HG03060 (cell line): ENCODE results near the gene DISP3.

Experiments
- ATAC-seq: cut with Tn5 transposase; IDR thresholded peaks from one replicate; pipeline ENCODE4 v1.9.1; 2021; ENCODE audit warnings: low read depth, moderate number of reproducible peaks; ENCODE audit not compliant: unreplicated experiment

DISP3 gene, protein sequence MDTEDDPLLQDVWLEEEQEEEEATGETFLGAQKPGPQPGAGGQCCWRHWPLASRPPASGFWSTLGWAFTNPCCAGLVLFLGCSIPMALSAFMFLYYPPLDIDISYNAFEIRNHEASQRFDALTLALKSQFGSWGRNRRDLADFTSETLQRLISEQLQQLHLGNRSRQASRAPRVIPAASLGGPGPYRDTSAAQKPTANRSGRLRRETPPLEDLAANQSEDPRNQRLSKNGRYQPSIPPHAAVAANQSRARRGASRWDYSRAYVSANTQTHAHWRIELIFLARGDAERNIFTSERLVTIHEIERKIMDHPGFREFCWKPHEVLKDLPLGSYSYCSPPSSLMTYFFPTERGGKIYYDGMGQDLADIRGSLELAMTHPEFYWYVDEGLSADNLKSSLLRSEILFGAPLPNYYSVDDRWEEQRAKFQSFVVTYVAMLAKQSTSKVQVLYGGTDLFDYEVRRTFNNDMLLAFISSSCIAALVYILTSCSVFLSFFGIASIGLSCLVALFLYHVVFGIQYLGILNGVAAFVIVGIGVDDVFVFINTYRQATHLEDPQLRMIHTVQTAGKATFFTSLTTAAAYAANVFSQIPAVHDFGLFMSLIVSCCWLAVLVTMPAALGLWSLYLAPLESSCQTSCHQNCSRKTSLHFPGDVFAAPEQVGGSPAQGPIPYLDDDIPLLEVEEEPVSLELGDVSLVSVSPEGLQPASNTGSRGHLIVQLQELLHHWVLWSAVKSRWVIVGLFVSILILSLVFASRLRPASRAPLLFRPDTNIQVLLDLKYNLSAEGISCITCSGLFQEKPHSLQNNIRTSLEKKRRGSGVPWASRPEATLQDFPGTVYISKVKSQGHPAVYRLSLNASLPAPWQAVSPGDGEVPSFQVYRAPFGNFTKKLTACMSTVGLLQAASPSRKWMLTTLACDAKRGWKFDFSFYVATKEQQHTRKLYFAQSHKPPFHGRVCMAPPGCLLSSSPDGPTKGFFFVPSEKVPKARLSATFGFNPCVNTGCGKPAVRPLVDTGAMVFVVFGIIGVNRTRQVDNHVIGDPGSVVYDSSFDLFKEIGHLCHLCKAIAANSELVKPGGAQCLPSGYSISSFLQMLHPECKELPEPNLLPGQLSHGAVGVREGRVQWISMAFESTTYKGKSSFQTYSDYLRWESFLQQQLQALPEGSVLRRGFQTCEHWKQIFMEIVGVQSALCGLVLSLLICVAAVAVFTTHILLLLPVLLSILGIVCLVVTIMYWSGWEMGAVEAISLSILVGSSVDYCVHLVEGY (N-terminal part only)

DNA sequence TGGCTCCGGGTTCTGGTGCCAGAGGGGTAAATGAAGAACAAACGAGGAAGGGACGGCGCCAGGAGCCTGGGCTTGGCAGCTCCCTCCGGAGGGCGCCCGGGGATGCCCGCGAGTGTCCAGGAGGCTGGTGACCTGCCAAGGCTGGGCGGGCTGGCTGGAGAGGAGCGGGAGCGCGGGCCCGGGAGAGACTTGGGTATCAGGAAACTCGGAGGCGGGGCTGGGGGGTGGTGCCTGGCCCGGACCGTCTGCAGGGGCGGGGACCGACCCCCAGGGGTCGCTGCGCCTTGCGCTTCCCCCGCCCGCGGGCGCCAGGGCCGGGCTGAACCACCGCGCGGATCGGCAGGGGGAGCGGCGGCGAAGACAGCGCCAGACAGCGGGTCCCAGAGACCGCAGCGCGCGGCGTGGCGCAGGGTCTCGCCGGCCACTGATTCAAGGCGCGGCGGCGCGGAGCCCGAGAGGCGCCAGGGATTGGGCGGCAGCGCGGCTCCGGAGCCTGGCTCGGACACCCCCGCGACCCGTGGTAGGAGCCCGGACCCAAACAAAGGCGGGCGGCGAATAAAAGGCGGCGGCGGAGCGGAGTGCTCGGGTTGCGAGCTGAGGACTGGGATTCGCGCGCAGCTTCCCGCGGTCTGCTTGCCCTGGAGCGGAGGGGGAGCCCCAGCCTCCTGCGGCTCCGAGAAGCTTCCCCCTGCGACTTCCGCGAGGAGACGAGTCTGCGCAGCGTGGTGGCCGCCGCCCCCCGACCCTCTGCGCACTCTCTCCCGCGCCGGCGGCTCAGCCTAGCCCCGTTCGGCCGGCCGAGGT is at the start of gene DISP3:
DISP3 (plus strand) TSS at position 585 of the 804 bp plus-strand sequence. CDS start 21,838 bp downstream, outside the sequence.
- ATAC-seq: no peak

DNA sequence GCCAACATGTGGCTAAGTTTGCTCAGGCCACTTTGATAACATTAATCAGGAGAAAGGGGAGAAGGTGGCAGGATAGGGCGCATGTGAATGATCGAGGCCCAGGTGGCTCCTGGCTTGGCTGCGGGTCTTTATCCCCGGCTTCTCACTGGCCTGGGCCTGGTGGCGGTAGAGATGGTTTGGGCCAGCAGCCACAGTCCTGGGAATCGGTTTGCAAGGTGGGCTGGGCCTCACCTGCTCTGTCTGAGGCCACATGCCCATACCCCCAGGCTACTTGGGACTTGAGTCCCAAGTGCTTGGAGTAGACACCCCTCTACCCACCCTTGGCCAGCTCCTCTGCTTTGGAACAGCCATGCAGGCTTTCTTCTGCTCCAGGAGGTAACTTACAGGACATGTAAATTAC is 49.7 kb upstream of the DISP3 start:
- ATAC-seq: no peak

DNA sequence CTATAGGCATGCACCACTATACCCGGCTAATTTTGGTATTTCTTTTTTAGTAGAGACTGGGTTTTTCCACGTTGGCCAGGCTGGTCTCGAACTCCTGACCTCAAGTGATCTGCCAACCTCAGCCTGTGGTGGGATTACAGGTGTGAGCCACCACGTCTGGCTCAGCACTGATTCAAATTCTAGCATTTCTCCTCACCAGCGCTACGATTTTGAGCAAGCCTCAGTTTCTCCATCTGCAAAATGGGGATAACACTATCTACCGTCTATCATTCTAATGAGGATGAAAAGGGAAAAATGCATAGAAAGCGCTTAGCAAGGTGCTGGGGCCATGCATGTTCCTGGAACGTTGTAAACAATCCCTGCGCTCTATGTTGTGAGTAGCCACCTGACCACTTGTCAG is 49.0 kb upstream of the DISP3 start:
- no peak for ATAC-seq

DNA sequence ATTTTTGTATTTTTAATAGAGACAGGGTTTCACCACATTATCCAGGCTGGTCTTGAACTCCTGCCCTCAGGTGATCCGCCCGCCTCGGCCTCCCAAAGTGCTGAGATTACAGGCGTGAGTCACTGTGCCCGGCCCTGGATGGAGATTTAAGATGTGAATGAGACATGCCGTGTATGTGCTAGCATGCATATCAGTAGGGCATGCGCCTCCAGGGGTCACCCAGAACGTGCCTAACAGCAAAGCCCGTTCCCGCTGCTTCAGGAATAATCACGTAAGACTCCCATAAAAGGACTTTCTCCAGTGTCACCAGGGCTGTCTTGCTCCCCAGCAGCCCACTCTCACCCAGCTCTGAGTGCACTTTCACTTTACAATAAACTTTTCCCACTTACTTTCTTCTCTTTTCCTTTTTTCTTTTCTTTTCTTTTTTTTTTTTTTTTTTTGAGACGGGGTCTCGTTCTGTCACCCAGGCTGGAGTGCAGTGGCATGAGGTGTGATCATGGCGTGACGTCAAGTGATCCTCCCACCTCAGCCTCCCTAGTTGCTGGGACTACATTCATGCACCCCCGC is 46.9 kb upstream of the DISP3 start:
- no peak for ATAC-seq

DNA sequence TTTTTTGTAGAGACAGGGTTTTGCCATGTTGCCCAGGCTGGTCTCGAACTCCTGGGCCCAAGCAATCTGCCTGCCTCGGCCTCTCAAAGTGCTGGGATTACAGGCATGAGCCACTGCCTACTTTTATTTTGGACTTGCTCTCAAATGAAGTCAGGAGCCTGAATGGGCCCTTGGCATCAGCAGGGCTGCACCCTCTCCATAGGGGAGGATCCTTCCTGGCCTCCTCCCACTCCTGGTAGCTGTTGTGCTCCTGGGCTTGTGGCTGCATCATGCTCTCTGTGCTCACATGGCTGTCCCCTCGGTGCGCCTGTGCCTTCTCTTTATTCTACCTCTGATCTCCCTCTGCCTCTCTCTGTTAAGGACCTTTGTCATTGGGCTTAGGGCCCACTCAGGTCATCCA is 46.4 kb upstream of the DISP3 start:
- no peak for ATAC-seq

DNA sequence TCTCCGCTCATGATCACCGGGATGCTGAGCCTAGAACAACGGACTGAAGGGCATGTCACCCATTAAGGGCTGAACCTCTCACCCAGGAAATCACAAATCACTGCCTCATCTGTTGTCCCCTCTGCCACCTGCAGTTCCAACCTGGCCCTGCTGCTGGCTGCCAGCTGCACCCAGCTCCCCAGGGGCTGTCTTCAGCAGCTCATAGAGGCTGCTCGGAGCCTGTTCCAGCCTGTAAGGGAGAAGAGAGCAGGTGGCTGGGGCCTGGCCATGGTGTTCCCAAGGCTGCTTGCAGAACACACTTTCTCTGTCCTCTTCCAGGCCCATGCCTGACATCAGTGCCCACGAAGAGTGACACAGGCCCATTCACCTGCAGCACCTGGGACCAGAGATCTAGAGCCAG is 44.5 kb upstream of the DISP3 start:
- ATAC-seq: no peak

DNA sequence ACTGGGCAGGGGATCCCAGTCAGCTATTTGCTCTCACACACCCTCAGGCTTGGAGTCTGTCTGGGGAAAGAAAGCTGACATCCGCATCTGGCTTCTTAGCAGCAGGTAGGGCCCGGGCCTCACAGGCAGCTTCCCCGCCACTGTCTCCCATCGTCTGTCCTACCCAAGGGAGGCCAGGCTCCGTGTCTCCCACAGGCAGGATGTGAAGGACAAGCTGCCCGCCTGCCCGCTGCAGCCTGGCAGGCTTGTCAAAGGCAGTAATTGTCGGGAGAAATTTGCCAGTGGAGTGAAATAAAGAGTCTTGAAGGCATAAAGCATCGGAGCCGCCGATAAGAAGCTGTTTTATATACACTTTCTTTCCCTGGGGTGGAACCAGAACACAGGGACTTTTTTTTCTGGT is 44.0 kb upstream of the DISP3 start:
- no peak for ATAC-seq

DNA sequence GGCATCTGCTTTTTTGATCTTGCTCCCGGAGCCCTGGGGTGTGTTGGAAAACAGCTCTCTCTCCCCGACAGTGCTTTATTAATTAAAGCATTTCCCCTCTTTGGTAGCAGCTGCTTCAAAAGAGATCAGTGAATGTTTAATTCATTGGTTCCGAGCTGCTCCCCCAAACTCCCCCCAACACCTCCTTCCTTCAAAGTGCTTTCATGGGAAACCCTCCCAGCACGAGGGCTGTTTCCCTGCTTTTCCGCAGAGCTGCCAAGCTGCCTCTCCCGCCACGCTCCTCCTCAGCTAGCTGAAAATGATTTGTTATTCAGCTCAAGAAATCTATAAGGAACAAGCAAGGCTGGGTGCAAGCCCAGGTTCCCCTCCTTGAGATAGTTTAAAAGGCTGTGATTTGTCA is 40.0 kb upstream of the DISP3 start:
- ATAC-seq: no peak

DNA sequence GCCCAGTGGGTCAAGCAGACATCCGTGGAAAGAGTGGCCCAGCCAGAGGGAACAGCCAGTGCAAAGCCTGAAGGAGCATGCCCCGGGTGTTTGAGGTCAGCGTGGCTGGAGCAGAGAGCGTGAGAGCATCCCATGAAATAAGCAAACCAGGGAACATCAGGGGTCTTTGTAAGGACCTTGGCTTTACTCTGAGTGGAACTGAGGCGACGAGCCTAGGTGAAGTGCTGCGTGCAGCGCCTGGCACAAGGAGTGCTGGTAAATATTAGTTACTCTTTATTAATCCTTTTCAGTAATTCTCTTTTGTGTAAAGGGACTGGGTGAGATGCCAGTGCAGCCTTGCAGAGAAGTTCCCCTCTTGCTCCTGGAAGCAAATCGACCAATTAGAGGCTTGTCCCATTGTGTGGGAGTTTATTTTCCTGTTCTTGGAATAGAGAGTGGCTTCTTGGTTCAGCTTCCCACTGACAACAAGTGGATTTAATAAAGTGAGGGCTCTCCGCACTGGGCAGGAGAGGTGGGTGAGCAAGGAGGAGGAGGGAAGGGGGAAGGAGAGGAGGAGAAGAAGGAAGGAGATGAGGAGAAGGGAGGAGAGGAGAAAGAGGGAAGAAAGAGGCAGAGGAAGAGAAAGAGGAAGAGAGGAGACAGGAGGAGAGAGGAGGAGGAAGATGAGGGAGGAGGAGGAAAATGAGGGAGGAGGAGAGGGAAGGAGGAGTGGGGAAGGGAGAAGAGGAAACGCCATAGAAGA is 37.6 kb upstream of the DISP3 start:
- ATAC-seq: no peak

DNA sequence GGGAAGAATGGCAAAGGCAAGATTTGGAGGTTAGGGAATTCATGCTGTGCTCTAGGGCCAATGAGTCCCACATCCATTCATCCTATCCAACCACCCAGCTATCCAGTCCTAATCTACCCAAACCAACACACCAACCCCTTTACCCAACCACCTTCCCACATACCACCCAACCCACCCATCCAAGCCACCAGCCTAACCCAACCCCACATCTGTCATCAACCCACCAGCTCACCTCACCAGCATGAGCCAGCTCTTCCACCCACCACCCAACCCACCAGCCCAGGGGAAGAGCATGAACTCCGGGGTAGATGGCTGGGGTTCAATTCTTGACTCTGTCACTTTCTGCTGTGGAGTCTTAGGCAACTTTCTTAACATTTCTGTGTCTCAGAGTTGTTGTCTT is 35.9 kb upstream of the DISP3 start:
- ATAC-seq: no peak

DNA sequence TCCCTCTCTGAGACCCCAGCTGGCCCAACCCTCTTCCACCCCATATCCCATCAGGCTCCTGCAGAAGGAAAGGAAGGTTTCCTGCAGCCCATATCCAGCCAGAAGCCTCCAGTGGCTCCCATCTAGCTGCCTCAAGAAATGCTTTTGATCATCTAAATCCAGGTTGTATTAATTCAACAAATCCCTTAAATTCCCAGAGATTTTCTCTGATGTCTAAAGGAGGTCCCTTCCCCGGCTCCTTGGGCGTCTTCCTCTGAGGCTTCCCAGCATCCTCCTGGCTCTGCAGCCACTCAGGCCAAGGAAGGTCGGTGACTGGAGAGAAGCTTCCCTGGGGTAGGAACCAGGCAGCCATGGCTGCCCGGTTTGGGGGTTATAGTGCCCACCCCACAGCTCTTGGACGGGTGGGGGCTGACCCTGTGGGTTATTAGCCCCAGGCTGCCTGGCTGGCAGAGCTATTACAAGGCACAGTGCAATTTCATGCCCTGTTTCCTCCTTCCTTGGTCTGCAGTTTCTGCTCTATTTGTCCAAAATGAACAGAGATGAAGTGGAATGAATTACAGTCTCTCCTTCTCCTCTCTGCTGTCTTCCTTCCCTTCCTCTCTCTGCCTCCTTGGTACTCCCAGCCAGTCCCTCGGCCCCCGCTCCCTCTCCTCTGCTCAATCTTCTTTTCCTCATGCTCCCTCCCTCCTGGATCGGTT is 34.8 kb upstream of the DISP3 start:
- no peak for ATAC-seq

DNA sequence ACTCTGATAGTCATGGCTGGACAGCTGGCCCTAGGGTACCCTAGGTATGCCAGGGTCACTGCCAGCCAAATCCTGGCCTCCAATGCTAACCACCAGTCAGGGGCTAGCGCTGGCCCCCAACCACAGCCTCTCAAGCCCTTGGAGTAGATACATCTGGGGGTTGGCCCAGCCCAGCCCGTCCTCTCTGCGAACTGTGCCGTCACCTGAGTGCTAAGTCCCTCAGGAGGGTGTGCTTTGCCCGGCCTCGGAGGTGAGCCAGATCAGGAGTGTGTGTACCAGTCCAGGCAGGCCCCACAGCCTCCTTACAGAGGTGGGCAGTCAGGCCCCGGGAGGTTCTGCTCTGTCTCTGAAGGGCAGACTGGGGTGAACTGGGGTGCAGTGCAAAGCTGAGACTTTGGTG is 34.0 kb upstream of the DISP3 start:
- no peak for ATAC-seq

DNA sequence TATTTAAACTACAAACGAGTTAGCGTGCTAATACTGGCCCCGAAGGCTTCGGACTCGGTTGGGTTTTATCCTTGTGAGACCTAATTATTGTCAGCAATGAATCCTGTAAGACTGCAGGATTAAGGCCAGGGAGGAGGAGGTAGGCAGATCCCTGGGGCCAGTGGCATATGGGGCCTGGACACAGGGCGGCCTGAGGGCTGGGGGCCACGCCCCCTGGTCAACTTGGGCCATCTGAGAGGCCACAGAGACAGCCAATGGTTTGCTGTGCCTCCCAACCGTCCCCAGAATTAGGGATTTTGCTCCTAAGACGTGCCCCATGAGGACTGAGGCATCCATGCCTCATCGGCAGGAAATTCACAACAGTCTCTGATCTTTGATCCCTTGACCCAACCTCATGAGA is 31.1 kb upstream of the DISP3 start:
- no peak for ATAC-seq

DNA sequence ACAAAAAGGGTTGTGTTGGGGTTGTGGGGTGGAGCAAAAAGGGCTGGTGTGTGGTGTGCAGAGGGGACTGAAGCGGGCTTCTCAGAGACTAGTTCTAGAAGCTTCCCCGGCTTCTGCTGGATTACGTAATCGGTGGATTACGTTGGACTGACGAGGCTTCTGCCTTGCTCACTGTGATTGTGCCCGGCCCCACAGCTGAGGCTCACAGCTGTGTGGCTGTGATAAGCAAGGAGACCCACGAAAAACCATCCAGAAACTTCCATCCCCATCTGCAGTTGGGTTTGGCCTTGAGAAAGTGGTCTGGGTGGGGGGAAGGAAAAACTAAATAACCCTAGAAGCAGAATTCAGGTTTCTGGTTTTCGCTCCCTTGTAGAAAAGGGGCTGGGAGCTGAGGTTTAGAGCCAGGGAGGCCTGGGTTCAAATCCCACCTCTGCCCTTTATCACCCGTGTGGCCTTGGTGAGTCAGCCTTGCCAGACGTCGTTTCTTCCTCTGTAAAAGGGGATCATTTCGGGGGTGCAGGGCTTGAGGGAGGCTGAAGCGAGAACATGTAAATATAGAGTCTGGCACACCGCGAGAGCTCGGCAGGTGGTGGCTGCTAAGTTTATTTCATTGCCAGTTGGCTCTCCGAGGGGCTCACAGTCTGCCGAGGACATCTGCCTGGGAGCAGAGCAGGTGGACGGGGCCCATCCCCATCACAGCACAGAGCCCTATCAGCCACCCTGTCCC is 30.4 kb upstream of the DISP3 start:
- ATAC-seq: no peak

DNA sequence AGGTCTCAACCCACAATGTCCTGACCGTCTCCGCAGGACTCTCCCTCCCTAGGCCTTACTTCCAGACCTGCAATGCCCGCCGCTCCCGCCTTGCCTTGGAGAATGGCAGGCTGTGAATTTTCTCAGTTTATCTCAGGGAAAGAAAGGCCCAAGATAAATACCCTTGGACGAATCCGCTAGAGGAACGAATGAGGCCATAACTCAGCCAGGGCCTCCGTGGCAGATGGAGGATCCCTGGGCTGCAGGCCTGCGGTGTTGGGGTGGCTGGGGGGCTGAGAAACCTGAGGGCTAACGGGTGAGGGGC is 29.9 kb upstream of the DISP3 start:
- ATAC-seq: no peak

DNA sequence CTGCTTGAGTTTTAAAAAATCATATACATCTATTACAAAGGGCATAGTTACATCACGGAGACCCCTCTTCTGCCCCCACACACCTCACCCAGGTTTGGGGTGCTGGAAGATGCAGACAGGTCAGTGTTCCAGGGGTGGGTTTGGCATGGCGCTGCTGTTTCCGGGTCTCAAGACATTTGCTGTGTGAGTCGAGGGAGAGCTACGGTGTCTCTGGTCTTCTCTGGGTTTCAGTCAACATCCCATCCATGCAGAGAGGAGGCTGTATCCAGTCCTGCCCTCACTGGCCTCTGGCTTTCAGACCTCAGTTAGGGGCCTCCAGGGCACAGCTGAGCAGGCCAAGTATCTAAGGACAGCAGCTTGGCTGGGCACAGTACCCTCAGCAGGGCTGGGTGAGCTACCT is 28.6 kb upstream of the DISP3 start:
- no peak for ATAC-seq

DNA sequence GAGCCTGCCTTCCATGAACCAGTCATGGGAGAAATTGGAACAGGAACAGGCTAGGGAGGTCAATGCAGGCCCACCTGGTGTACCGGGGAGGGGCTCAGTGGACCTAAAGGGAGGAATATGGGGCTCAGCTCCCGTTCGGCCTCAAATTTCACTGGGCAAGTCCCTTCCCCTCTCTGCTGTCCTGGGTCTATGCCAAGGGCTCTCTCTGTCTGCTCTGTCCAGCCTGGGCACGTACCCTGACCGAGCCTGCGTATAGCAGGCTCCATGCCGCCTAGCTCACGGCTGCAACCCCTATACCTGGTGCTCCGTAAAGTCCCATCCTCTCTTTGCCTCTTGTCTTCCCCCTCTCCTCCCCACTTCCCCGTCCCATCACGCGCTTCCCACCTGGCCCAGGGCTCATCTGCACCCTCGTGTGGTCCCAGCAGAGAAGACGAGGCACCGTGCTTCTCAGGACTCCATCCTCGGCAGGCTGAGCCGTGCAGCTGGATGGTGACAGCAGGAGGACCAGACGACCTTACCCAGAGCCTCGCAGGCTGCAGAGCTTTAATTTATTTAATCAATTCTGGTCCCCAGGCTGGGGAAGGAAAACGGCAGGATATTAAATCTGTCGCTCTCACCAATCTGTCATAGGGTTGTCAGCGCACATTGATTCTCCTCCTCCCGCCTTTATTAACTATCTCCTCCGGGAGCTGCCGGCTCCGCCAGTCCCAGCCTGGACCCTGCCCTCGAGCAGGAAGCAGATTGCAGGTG is 25.0 kb upstream of the DISP3 start:
- ATAC-seq: no peak
